RWPE2 (cell line): ENCODE results near the gene DDAH1.

Experiments used
- ATAC-seq: fragments of 200-7000 bp; cut with Tn5 transposase; 3 replicates; pipeline ENCODE4 v1.9.1; 2021; ENCODE audit warnings: low read depth
- DNase-seq: peaks from one replicate; pipeline ENCODE4 v3.0.0-alpha.2; 2020; ENCODE audit warnings: low spot score
- H3K27ac ChIP-seq: fragments of 450-650 bp; 2 replicates; pipeline ENCODE4 v1.5.1; 2017; ENCODE audit warnings: mild to moderate bottlenecking; ENCODE audit not compliant: poor library complexity, severe bottlenecking
- H3K27me3 ChIP-seq: fragments of 250-450 bp; sonication (Bioruptor Pico); 2 replicates; pipeline ENCODE4 v1.5.1; 2021; ENCODE audit warnings: mild to moderate bottlenecking, moderate library complexity; ENCODE audit not compliant: insufficient read depth, poor library complexity, severe bottlenecking
- H3K36me3 ChIP-seq: fragments of 250-450 bp; sonication (Bioruptor Pico); 2 replicates; pipeline ENCODE4 v1.5.1; 2020; ENCODE audit warnings: low read depth, mild to moderate bottlenecking, moderate library complexity
- H3K4me1 ChIP-seq: fragments of 250-450 bp; sonication (Bioruptor Pico); 2 replicates; pipeline ENCODE4 v1.5.1; 2021; ENCODE audit warnings: mild to moderate bottlenecking, moderate library complexity; ENCODE audit not compliant: insufficient read depth, poor library complexity, severe bottlenecking
- H3K4me3 ChIP-seq: fragments of 250-450 bp; sonication (Bioruptor Pico); 2 replicates; pipeline ENCODE4 v1.5.1; 2021; ENCODE audit warnings: mild to moderate bottlenecking, moderate library complexity; ENCODE audit not compliant: severe bottlenecking
- H3K9me3 ChIP-seq: fragments of 250-450 bp; sonication (Bioruptor Pico); 2 replicates; pipeline ENCODE4 v1.5.1; 2021; ENCODE audit warnings: mild to moderate bottlenecking, moderate library complexity; ENCODE audit not compliant: severe bottlenecking
- TF ChIP-seq, protein P1 (sequence below): fragments of 450-650 bp; IDR thresholded peaks from one replicate; pipeline ENCODE4 v1.5.1; 2017; ENCODE audit warnings: mild to moderate bottlenecking, moderate library complexity; ENCODE audit not compliant: poor library complexity, severe bottlenecking

DDAH1 gene

DNA sequence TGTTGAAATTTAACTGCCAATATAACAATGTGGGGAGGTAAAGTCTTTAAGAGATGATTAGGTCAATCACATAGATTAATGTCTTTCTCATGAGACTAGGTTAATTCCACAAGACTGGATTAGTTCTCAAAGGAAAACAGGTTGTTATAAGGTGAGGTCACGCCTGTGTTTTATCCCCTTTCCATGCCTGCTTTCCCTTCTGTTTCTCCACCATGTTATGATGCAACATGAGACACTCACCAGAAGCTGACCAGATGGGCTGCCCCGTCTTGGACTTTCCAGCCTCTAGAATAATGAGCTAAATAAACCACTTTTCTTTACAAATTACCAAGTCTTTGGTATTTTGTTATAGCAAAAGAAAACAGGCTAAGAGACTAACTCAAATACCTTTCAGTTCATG lies 70.8 kb downstream of the DDAH1 start:
- no peak for ATAC-seq
- H3K9me3 ChIP-seq = no peaks in the 10 kb centered on the region
- no peaks in the 10 kb centered on the region for H3K36me3 ChIP-seq
- no peaks in the 10 kb centered on the region for H3K27me3 ChIP-seq
- H3K4me1 ChIP-seq = peaks cover 7% of the 10 kb centered on the region
- H3K4me3 ChIP-seq = no peak overlapping the region
- TF ChIP-seq, protein P1, sequence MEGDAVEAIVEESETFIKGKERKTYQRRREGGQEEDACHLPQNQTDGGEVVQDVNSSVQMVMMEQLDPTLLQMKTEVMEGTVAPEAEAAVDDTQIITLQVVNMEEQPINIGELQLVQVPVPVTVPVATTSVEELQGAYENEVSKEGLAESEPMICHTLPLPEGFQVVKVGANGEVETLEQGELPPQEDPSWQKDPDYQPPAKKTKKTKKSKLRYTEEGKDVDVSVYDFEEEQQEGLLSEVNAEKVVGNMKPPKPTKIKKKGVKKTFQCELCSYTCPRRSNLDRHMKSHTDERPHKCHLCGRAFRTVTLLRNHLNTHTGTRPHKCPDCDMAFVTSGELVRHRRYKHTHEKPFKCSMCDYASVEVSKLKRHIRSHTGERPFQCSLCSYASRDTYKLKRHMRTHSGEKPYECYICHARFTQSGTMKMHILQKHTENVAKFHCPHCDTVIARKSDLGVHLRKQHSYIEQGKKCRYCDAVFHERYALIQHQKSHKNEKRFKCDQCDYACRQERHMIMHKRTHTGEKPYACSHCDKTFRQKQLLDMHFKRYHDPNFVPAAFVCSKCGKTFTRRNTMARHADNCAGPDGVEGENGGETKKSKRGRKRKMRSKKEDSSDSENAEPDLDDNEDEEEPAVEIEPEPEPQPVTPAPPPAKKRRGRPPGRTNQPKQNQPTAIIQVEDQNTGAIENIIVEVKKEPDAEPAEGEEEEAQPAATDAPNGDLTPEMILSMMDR = no peak
- H3K27ac ChIP-seq = no peak overlapping the region
- DNase-seq = no peak

DNA sequence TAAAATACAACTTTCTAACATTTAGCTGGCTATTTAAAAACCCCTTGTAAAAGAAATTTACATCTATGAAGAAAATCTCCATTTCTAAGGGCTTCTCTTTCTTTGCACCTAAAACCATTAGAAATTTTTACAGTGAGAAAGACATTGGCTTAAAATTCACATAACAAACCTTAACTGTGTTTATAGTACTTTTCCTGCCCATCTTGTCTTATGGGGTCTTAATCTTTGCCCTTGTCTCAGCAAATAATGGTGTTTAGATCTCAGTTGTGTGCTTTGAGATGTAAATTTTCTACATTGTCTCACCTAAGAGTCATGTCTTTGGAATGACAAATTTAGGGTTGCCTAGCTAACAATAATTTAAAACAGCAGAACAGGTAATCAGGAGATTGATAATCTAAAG lies 71.5 kb downstream of the DDAH1 start:
- Histone ChIP-seq H3K4me3 (no peak overlapping the region), H3K27me3 (no peaks in the 10 kb centered on the region), H3K27ac (no peak overlapping the region), H3K4me1 (peaks cover 4% of the 10 kb centered on the region), H3K36me3 (no peaks in the 10 kb centered on the region), H3K9me3 (no peaks in the 10 kb centered on the region)
- ATAC-seq (no peak), DNase-seq (no peak)
- TF ChIP-seq, protein P1 = no peak

DNA sequence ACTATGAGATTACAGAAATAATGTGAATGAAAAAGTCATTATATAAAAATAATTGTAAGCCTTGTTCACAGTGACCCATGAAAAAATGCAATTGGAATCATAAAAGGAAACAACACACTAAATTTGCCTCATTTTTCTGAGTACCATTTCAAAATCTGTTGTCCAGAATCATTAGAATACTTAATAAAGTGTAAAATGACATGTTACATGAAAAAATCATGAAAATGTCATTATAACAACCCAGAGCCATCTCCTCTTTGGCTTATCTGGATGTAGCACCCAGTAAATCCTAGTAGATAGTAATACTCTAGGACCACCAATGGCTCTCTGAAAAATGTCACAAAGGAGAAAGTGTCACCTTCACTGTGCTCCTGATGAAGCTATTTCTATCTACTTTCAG lies 76.5 kb downstream of the DDAH1 start:
- Histone ChIP-seq H3K4me3 (no peak overlapping the region), H3K9me3 (peaks cover 5% of the 10 kb centered on the region), H3K27ac (no peak overlapping the region), H3K27me3 (no peaks in the 10 kb centered on the region), H3K36me3 (no peaks in the 10 kb centered on the region), H3K4me1 (no peaks in the 10 kb centered on the region)
- no peak for DNase-seq
- TF ChIP-seq, protein P1 = no peak
- ATAC-seq = no peak

DNA sequence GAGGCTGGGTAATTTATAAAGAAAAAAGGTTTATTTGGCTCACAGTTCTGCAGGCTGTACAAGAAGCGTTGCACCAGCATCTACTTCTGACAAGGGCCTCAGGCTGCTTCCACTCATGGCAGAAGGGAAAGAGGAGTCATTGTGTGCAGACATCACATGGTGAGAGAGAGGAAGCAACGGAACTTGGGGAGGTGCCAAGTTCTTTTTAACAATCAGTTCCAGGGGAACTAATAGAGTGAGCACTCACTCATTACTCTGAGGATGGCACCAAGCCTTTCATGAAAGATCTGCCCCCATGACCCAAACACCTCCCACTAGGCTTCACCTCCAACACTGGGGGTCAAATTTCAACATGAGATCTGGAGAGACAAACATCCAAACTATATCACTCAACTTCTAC lies 77.2 kb downstream of the DDAH1 start:
- no peak for ATAC-seq
- no peak for DNase-seq
- Histone ChIP-seq H3K27ac (no peak overlapping the region), H3K27me3 (no peaks in the 10 kb centered on the region), H3K9me3 (peaks cover 5% of the 10 kb centered on the region), H3K4me3 (no peak overlapping the region), H3K36me3 (no peaks in the 10 kb centered on the region), H3K4me1 (no peaks in the 10 kb centered on the region)
- TF ChIP-seq, protein P1 = no peak

DNA sequence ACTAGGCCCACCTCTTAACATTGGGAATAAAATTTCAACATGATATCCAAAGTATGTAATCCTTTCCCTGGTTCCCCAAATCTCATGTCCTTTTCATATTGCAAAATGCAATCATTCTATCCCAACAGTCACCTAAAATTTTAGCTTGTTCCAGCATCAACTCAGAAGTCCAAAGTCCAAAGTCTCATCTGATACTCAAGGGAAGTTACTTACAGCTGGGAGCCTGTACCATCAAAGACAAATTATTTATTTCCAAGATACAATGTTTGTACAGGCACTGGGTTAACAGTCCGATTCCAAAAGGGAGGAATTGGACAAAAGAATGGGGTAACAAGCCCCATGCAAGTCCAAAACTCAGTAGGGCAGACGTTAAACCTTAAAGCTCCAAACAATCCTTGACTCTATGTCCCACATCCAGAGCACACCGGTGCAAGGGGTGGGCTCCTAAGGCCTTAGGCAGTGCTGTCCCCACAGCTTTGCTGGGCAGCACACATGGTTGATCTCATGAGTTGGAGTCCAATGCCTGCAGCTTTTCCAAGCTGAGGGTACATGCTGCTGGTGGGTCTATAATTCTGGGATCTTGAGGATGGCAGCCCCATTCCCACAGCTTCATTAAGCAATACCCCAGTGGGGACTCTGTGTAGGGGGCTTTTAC lies 78.8 kb downstream of the DDAH1 start:
- no peak for DNase-seq
- Histone ChIP-seq H3K36me3 (no peaks in the 10 kb centered on the region), H3K27ac (no peak overlapping the region), H3K9me3 (peaks cover 5% of the 10 kb centered on the region), H3K4me3 (no peak overlapping the region), H3K4me1 (no peaks in the 10 kb centered on the region), H3K27me3 (no peaks in the 10 kb centered on the region)
- TF ChIP-seq, protein P1 = no peak
- no peak for ATAC-seq
